Skin of body (tissue), 1 donor: ENCODE results near the gene FAM151A. TPM values are rescaled to one million over a fixed set of nuclear protein-coding genes. Genes with fewer than 3 reads are reported as not detected.

Experiments
- total RNA-seq: library from RNA; depleted of rRNA; stranded (reverse); fragments of >200 nt; gene quantifications from one replicate; pipeline ENCODE4 v1.2.3, GENCODE V29; 2014

The FAM151A gene
- total RNA-seq, 1 donor from 2014 or later: not detected

Other genes starting within 250 kb of the FAM151A start
- 21.7 TPM for gene SSBP3, start 217.1 kb downstream of the FAM151A start, total RNA-seq
- 8.4 TPM for gene ACOT11, start 75.3 kb downstream of the FAM151A start, total RNA-seq
- 2.4 TPM for gene MROH7, start 18.3 kb upstream of the FAM151A start, total RNA-seq
- 14.4 TPM for gene TTC4, start 92.3 kb upstream of the FAM151A start, total RNA-seq
- 2.5 TPM for gene PARS2, start 141.0 kb upstream of the FAM151A start, total RNA-seq
- 3.6 TPM for gene TTC22, start 177.8 kb upstream of the FAM151A start, total RNA-seq